ENCODE data around the gene ZNF609.

The ZNF609 gene

DNA sequence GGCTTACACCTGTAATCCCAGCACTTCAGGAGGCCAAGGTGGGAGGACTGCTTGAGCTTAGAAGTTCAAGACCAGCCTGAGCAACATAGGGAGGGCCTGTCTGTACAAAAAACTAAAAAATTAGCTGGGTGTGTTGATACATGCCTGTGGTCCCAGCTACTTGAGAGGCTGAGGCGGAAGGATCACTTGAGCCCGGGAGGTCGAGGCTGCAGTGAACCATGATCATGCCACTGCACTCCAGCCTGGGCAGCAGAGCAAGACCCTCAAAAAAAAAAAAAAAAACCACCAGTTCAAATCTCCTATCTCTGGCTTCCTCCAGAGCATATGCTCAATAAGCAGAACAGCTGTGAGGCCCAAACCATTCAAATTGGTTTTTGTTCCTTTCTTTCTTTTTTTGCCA lies 53.4 kb downstream of the ZNF609 start:
- H3K4me3 ChIP-seq (replicated peaks; ENCODE audit: low read depth, low read length): no peak overlapping the region
- no peak for TF ChIP-seq CTCF (IDR thresholded peaks at IDR 0.05; ENCODE audit: low read length, missing control alignments)
- no peak for DNase-seq (ENCODE audit: low read depth)

GRCh38 chr15:64515196-64515595 lies 54.8 kb downstream of the ZNF609 start:
- no peak overlapping the region for H3K4me3 ChIP-seq (replicated peaks; ENCODE audit: low read depth, low read length)
- DNase-seq (ENCODE audit: low read depth): no peak
- no peak for TF ChIP-seq CTCF (IDR thresholded peaks at IDR 0.05; ENCODE audit: low read length, missing control alignments)

GRCh38 chr15:64515825-64516224 lies 55.4 kb downstream of the ZNF609 start:
- no peak for TF ChIP-seq CTCF (IDR thresholded peaks at IDR 0.05; ENCODE audit: low read length, missing control alignments)
- H3K4me3 ChIP-seq (replicated peaks; ENCODE audit: low read depth, low read length): no peak overlapping the region
- DNase-seq (ENCODE audit: low read depth): no peak

DNA sequence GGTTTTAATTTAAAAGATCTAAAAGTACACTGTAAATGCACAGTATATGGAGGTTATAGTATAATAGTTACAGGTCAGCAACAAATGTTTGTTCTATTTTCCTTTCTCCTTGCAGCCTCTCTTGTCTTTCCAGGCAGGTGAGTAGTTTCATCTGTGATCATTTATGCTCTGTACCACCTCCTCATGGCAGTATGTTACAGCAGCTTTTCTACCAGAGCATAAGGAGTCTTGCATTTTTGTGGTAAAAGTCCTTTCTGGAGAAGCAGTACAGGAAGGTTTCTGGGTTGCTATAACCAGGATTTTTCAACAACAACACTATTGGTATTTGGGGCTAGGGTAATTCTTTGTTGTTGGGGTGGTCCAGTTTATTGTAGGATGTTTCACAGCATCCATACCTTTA lies 59.5 kb downstream of the ZNF609 start:
- no peak overlapping the region for H3K4me3 ChIP-seq (replicated peaks; ENCODE audit: low read depth, low read length)
- DNase-seq (ENCODE audit: low read depth): no peak
- TF ChIP-seq CTCF (IDR thresholded peaks at IDR 0.05; ENCODE audit: low read length, missing control alignments): no peak

- H3K4me3 ChIP-seq (replicated peaks; ENCODE audit: low read depth, low read length): no peak overlapping the region
- peak; percentile 39 for DNase-seq (ENCODE audit: low read depth)
- no peak for TF ChIP-seq CTCF (IDR thresholded peaks at IDR 0.05; ENCODE audit: low read length, missing control alignments)
Observed at GRCh38 chr15:64521201-64521600, 60.8 kb downstream of the ZNF609 start.

DNA sequence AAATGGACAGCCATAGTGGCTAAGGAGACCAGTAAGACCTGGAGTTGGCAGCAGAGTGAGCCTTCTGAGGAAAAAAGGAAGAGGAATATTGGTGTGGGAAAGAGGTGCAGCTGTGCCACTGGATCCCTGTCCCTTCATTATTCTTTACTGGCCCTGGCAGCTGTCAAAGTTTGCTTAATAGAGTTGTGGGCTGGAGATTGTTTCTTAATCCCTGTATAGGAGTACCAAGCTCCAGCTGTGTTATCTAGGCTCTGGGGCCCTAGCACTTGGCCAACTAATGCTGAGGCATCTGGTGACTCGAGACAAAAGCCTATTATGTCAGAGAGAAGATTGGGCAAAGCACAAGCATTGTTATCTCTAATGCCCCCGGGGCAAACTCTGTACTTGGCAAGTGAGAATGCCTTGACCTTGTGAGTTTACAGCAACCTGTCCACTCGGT lies 61.4 kb downstream of the ZNF609 start:
- TF ChIP-seq CTCF (IDR thresholded peaks at IDR 0.05; ENCODE audit: low read length, missing control alignments): no peak
- peak; percentile 83 for DNase-seq (ENCODE audit: low read depth)
- no peak overlapping the region for H3K4me3 ChIP-seq (replicated peaks; ENCODE audit: low read depth, low read length)

GRCh38 chr15:64522226-64522823 lies 61.9 kb downstream of the ZNF609 start:
- DNase-seq (ENCODE audit: low read depth): peak; percentile 31
- H3K4me3 ChIP-seq (replicated peaks; ENCODE audit: low read depth, low read length): no peak overlapping the region
- TF ChIP-seq CTCF (IDR thresholded peaks at IDR 0.05; ENCODE audit: low read length, missing control alignments): no peak
